NB4 (cell line): ENCODE results near the gene ZMYND11.

Experiments used
- POLR2A ChIP-seq: IDR thresholded peaks from 2 replicates; pipeline ENCODE4 v1.6.1; 2011; ENCODE audit warnings: mild to moderate bottlenecking; ENCODE audit not compliant: insufficient read length; ENCODE audit errors: extremely low read depth
- TF ChIP-seq, protein P1 (sequence below): IDR thresholded peaks from one replicate; pipeline ENCODE4 v1.5.1; 2012; ENCODE audit warnings: low read depth, low read length
- TF ChIP-seq, protein P2 (sequence below): IDR thresholded peaks from 2 replicates; pipeline ENCODE4 v1.6.1; 2011; ENCODE audit warnings: low read depth, low read length

DNA sequence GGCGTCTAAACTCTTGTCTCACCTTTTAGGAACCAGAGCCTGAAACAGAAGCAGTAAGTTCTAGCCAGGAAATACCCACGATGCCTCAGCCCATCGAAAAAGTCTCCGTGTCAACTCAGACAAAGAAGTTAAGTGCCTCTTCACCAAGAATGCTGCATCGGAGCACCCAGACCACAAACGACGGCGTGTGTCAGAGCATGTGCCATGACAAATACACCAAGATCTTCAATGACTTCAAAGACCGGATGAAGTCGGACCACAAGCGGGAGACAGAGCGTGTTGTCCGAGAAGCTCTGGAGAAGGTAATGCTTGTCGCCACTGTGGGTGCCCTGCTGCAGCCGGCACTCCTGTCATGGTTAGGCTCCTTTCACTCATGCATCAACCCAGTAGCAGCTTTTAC lies 113.1 kb downstream of the ZMYND11 start:
- TF ChIP-seq, protein P1, sequence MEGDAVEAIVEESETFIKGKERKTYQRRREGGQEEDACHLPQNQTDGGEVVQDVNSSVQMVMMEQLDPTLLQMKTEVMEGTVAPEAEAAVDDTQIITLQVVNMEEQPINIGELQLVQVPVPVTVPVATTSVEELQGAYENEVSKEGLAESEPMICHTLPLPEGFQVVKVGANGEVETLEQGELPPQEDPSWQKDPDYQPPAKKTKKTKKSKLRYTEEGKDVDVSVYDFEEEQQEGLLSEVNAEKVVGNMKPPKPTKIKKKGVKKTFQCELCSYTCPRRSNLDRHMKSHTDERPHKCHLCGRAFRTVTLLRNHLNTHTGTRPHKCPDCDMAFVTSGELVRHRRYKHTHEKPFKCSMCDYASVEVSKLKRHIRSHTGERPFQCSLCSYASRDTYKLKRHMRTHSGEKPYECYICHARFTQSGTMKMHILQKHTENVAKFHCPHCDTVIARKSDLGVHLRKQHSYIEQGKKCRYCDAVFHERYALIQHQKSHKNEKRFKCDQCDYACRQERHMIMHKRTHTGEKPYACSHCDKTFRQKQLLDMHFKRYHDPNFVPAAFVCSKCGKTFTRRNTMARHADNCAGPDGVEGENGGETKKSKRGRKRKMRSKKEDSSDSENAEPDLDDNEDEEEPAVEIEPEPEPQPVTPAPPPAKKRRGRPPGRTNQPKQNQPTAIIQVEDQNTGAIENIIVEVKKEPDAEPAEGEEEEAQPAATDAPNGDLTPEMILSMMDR: no peak
- no peak for TF ChIP-seq POLR2A
- TF ChIP-seq, protein P2, sequence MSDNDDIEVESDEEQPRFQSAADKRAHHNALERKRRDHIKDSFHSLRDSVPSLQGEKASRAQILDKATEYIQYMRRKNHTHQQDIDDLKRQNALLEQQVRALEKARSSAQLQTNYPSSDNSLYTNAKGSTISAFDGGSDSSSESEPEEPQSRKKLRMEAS: no peak
